Measurements from ENCODE around the gene EFCAB12. TPM values are rescaled to one million over a fixed set of nuclear protein-coding genes. Genes with fewer than 3 reads are reported as not detected.

The EFCAB12 gene
- total RNA-seq, 2 donors from 2014 or later, result 6.2 to 13.7 TPM

- no peak overlapping the region for H3K4me3 ChIP-seq
- H3K4me1 ChIP-seq (replicated peaks), result no peaks in the 10 kb centered on the region
- H3K36me3 ChIP-seq, result no peaks in the 10 kb centered on the region
- WGBS, result 48% methylated on average over 6 of the region's 6 CpGs
- no peaks in the 10 kb centered on the region for H3K27me3 ChIP-seq (replicated peaks; ENCODE audit: insufficient read depth)
- no peak overlapping the region for H3K27ac ChIP-seq
- TF ChIP-seq POLR2A (IDR thresholded peaks at IDR 0.05) (no peak), POLR2AphosphoS5 (IDR thresholded peaks at IDR 0.05) (no peak), CTCF (IDR thresholded peaks at IDR 0.05) (no peak)
- intact Hi-C loops (cut with DNase I), result no loop called here
- H3K9me3 ChIP-seq, result no peaks in the 10 kb centered on the region
- DNase-seq (ENCODE audit: low spot score), result no peak
Observed at GRCh38 chr3:129412542-129413198, 15.8 kb downstream of the EFCAB12 start.

- 93% methylated on average over 17 of the region's 17 CpGs for WGBS
- no peaks in the 10 kb centered on the region for H3K27me3 ChIP-seq (replicated peaks; ENCODE audit: insufficient read depth)
- TF ChIP-seq CTCF (IDR thresholded peaks at IDR 0.05) (no peak), POLR2A (IDR thresholded peaks at IDR 0.05) (no peak), POLR2AphosphoS5 (IDR thresholded peaks at IDR 0.05) (no peak)
- no peaks in the 10 kb centered on the region for H3K36me3 ChIP-seq
- no peak overlapping the region for H3K27ac ChIP-seq
- no peak overlapping the region for H3K4me3 ChIP-seq
- intact Hi-C loops (cut with DNase I), result no loop called here
- no peaks in the 10 kb centered on the region for H3K4me1 ChIP-seq (replicated peaks)
- DNase-seq (ENCODE audit: low spot score), result no peak
- H3K9me3 ChIP-seq, result no peaks in the 10 kb centered on the region
Observed at GRCh38 chr3:129410971-129411370, 17.5 kb downstream of the EFCAB12 start.

- no peaks in the 10 kb centered on the region for H3K27me3 ChIP-seq (replicated peaks; ENCODE audit: insufficient read depth)
- no peak for TF ChIP-seq POLR2A (IDR thresholded peaks at IDR 0.05)
- WGBS, result 47% methylated on average over 2 of the region's 2 CpGs
- H3K4me3 ChIP-seq, result no peak overlapping the region
- no peaks in the 10 kb centered on the region for H3K36me3 ChIP-seq
- no peak overlapping the region for H3K27ac ChIP-seq
- H3K9me3 ChIP-seq, result no peaks in the 10 kb centered on the region
- DNase-seq (ENCODE audit: low spot score), result no peak
- H3K4me1 ChIP-seq (replicated peaks), result no peaks in the 10 kb centered on the region
- intact Hi-C loops (cut with DNase I), result no loop called here
Observed at GRCh38 chr3:129409541-129409940, 18.9 kb downstream of the EFCAB12 start.

GRCh38 chr3:129404610-129405009 is 23.8 kb downstream of the EFCAB12 start:
- 84% methylated on average over 5 of the region's 5 CpGs for WGBS
- no peak for DNase-seq (ENCODE audit: low spot score)
- no peak overlapping the region for H3K27ac ChIP-seq
- no peaks in the 10 kb centered on the region for H3K4me1 ChIP-seq (replicated peaks)
- no peaks in the 10 kb centered on the region for H3K9me3 ChIP-seq
- H3K36me3 ChIP-seq, result no peaks in the 10 kb centered on the region
- intact Hi-C loops (cut with DNase I), result no loop called here
- no peaks in the 10 kb centered on the region for H3K27me3 ChIP-seq (replicated peaks; ENCODE audit: insufficient read depth)
- no peak overlapping the region for H3K4me3 ChIP-seq
- TF ChIP-seq POLR2AphosphoS5 (IDR thresholded peaks at IDR 0.05), result no peak
- TF ChIP-seq POLR2A (IDR thresholded peaks at IDR 0.05), result no peak
- no peak for TF ChIP-seq CTCF (IDR thresholded peaks at IDR 0.05)

- no peak for DNase-seq (ENCODE audit: low spot score)
- H3K27me3 ChIP-seq (replicated peaks; ENCODE audit: insufficient read depth), result no peaks in the 10 kb centered on the region
- no peak overlapping the region for H3K4me3 ChIP-seq
- WGBS, result 79% methylated on average over 8 of the region's 8 CpGs
- intact Hi-C loops (cut with DNase I), result no loop called here
- H3K9me3 ChIP-seq, result no peaks in the 10 kb centered on the region
- no peaks in the 10 kb centered on the region for H3K4me1 ChIP-seq (replicated peaks)
- TF ChIP-seq POLR2AphosphoS5 (IDR thresholded peaks at IDR 0.05), result no peak
- H3K36me3 ChIP-seq, result no peaks in the 10 kb centered on the region
- H3K27ac ChIP-seq, result no peak overlapping the region
Observed at GRCh38 chr3:129404130-129404529, 24.3 kb downstream of the EFCAB12 start.

- WGBS, result 82% methylated on average over 7 of the region's 7 CpGs
- Histone ChIP-seq H3K4me1 (replicated peaks) (no peaks in the 10 kb centered on the region), H3K36me3 (no peaks in the 10 kb centered on the region), H3K27me3 (replicated peaks; ENCODE audit: insufficient read depth) (no peaks in the 10 kb centered on the region), H3K4me3 (no peak overlapping the region), H3K27ac (no peak overlapping the region), H3K9me3 (no peaks in the 10 kb centered on the region)
- intact Hi-C loops (cut with DNase I), result no loop called here
- TF ChIP-seq CTCF (IDR thresholded peaks at IDR 0.05) (no peak), POLR2A (IDR thresholded peaks at IDR 0.05) (no peak), POLR2AphosphoS5 (IDR thresholded peaks at IDR 0.05) (no peak)
- no peak for DNase-seq (ENCODE audit: low spot score)
Observed at GRCh38 chr3:129403450-129403849, 25.0 kb downstream of the EFCAB12 start.
